ENCODE measurements around the gene GPD1.
A peak's percentile ranks its signal among the peaks of the same experiment; 100 is the strongest.
"Not testable (repeated sequence)": the region's sequence is repeated elsewhere in the genome, so short reads cannot be mapped to it uniquely, and the experiment has no call there.

Gene GPD1

GRCh38 chr12:50073712-50074111, 30.1 kb upstream of the GPD1 start:
- DNase-seq (ENCODE audit: low read depth, low spot score) = no peak

- DNase-seq (ENCODE audit: low read depth, low spot score) = no peak
These were observed 28.6 kb upstream of the GPD1 start for GRCh38 chr12:50074936-50075807.

GRCh38 chr12:50075808-50076170, 28.0 kb upstream of the GPD1 start:
- DNase-seq (ENCODE audit: low read depth, low spot score) = no peak

GRCh38 chr12:50077099-50077498, 26.7 kb upstream of the GPD1 start:
- DNase-seq (ENCODE audit: low read depth, low spot score) = no peak

GRCh38 chr12:50078281-50078680, 25.5 kb upstream of the GPD1 start:
- no peak for DNase-seq (ENCODE audit: low read depth, low spot score)

- no peak for DNase-seq (ENCODE audit: low read depth, low spot score)
These were observed 24.0 kb upstream of the GPD1 start for GRCh38 chr12:50079771-50080170.

GRCh38 chr12:50081096-50081808, 22.6 kb upstream of the GPD1 start:
- no peak for DNase-seq (ENCODE audit: low read depth, low spot score)

- no peak for DNase-seq (ENCODE audit: low read depth, low spot score)
These were observed 21.2 kb upstream of the GPD1 start for GRCh38 chr12:50082644-50083043.

GRCh38 chr12:50083301-50083700, 20.5 kb upstream of the GPD1 start:
- DNase-seq (ENCODE audit: low read depth, low spot score) = no peak

GRCh38 chr12:50084409-50084774, 19.4 kb upstream of the GPD1 start:
- not testable (repeated sequence) for DNase-seq (ENCODE audit: low read depth, low spot score)

GRCh38 chr12:50084775-50085614, 18.8 kb upstream of the GPD1 start, which contains the start of gene SMARCD1:
TSS of gene SMARCD1 (plus strand) at chr12:50085342. CDS start at chr12:50085370, 28 bp downstream.
- peak; percentile 92 for DNase-seq (ENCODE audit: low read depth, low spot score)

- no peak for DNase-seq (ENCODE audit: low read depth, low spot score)
These were observed 18.2 kb upstream of the GPD1 start for GRCh38 chr12:50085615-50086072.

- DNase-seq (ENCODE audit: low read depth, low spot score) = no peak
These were observed 17.7 kb upstream of the GPD1 start for GRCh38 chr12:50086148-50086547.

- no peak for DNase-seq (ENCODE audit: low read depth, low spot score)
These were observed 16.7 kb upstream of the GPD1 start for GRCh38 chr12:50087151-50087550.

GRCh38 chr12:50087995-50088394, 15.8 kb upstream of the GPD1 start:
- DNase-seq (ENCODE audit: low read depth, low spot score) = no peak

GRCh38 chr12:50088577-50089335, 15.1 kb upstream of the GPD1 start:
- DNase-seq (ENCODE audit: low read depth, low spot score) = no peak

GRCh38 chr12:50089730-50090129, 14.1 kb upstream of the GPD1 start:
- no peak for DNase-seq (ENCODE audit: low read depth, low spot score)

GRCh38 chr12:50090391-50090790, 13.4 kb upstream of the GPD1 start:
- no peak for DNase-seq (ENCODE audit: low read depth, low spot score)

GRCh38 chr12:50097952-50098351, 5.9 kb upstream of the GPD1 start:
- no peak for DNase-seq (ENCODE audit: low read depth, low spot score)

- DNase-seq (ENCODE audit: low read depth, low spot score) = no peak
These were observed 4.4 kb upstream of the GPD1 start for GRCh38 chr12:50099302-50100008.

GRCh38 chr12:50100561-50100960, 3.2 kb upstream of the GPD1 start:
- DNase-seq (ENCODE audit: low read depth, low spot score) = no peak
